SU-DHL-6 (cell line): Measurements from ENCODE around the gene TBK1.

Experiments used
- H2AFZ ChIP-seq: fragments of 200-600 bp; sonication (generic); 2 replicates; pipeline ENCODE4 v1.6.1; 2014; ENCODE audit warnings: low read depth, mild to moderate bottlenecking, moderate library complexity, mixed read lengths, antibody characterized with exemption, low read length; ENCODE audit not compliant: severe bottlenecking
- H3F3A ChIP-seq: fragments of 200-600 bp; shearing (Covaris generic); 2 replicates; pipeline ENCODE4 v1.6.0; 2016; ENCODE audit warnings: antibody characterized with exemption, mild to moderate bottlenecking; ENCODE audit not compliant: insufficient read depth
- H3K27ac ChIP-seq: fragments of 200-600 bp; sonication (generic); 2 replicates; pipeline ENCODE4 v1.5.1; 2016; ENCODE audit warnings: low read depth, mild to moderate bottlenecking, low read length, moderate library complexity, mixed read lengths
- H3K27me3 ChIP-seq: fragments of 200-600 bp; sonication (generic), shearing (Covaris generic); 2 replicates; pipeline ENCODE4 v1.6.0; 2014; ENCODE audit warnings: mild to moderate bottlenecking, low read length
- H3K36me3 ChIP-seq: fragments of 200-600 bp; sonication (generic); 2 replicates; pipeline ENCODE4 v1.6.1; 2014; ENCODE audit warnings: mild to moderate bottlenecking, low read length, mixed read lengths
- H3K4me2 ChIP-seq: fragments of 300-600, 200-600 bp; shearing (Covaris generic), sonication (generic); 2 replicates; pipeline ENCODE4 v1.6.0; 2014; ENCODE audit warnings: low read length, low read depth, mild to moderate bottlenecking; ENCODE audit not compliant: poor library complexity, severe bottlenecking
- H3K4me3 ChIP-seq: fragments of 200-600 bp; sonication (generic); 2 replicates; pipeline ENCODE4 v1.5.1; 2014; ENCODE audit warnings: antibody characterized with exemption, low read length, mild to moderate bottlenecking, mixed read lengths; ENCODE audit not compliant: insufficient read depth, poor library complexity, severe bottlenecking
- H3K79me2 ChIP-seq: fragments of 200-600 bp; sonication (generic); 2 replicates; pipeline ENCODE4 v1.6.1; 2014; ENCODE audit warnings: mild to moderate bottlenecking, low read length, moderate library complexity; ENCODE audit not compliant: insufficient read depth
- H3K9ac ChIP-seq: fragments of 200-600 bp; sonication (generic); 2 replicates; pipeline ENCODE4 v1.7.0; 2014; ENCODE audit warnings: mild to moderate bottlenecking, low read length
- H3K9me2 ChIP-seq: fragments of 200-600 bp; sonication (generic); replicated peaks from 2 replicates; pipeline ENCODE4 v1.6.1; 2014; ENCODE audit warnings: low read length; ENCODE audit not compliant: insufficient read depth
- H3K9me3 ChIP-seq: fragments of 200-600 bp; sonication (generic); 2 replicates; pipeline ENCODE4 v1.6.1; 2014; ENCODE audit warnings: low read length, mixed read lengths; ENCODE audit not compliant: insufficient read depth
- H4K20me1 ChIP-seq: fragments of 200-600 bp; sonication (generic); 2 replicates; pipeline ENCODE4 v1.6.1; 2014; ENCODE audit warnings: low read depth, mild to moderate bottlenecking, antibody characterized with exemption, low read length, moderate library complexity, mixed read lengths
- EZH2phosphoT487 ChIP-seq: fragments of 200-600 bp; sonication (generic), shearing (Covaris generic); conservative IDR thresholded peaks from 2 replicates; pipeline ENCODE4 v1.6.1; 2018; ENCODE audit warnings: mild to moderate bottlenecking, antibody characterized with exemption, low read length, moderate library complexity, mixed read lengths
- TF ChIP-seq, protein P1 (sequence below): fragments of 200-600 bp; sonication (generic); IDR thresholded peaks from one replicate; pipeline ENCODE4 v1.5.1; 2017; ENCODE audit warnings: antibody characterized with exemption, mild to moderate bottlenecking, low read length, moderate library complexity; ENCODE audit not compliant: insufficient read depth, poor library complexity, severe bottlenecking

The TBK1 gene

DNA sequence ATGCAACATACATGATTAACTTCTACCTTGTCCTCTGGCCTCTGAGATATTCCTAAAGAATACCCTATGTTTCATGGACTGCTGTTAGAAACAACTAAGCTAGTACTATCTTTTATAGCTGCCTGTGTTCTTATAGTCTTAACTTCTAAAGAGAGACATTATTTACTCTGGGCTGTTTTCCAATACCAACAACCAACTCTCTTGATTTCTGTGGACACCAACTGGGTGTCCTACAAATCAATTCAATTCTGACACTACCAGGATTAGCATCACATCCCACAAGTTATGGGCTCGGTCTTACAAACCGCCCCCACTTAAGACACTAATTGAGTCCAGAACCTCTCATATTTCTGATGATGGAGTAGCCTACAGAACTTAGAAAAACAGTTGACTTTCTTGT, 39.5 kb upstream of the TBK1 start:
- no peak overlapping the region for H2AFZ ChIP-seq
- no peaks in the 10 kb centered on the region for H3K27me3 ChIP-seq
- H3K36me3 ChIP-seq: peaks cover 67% of the 10 kb centered on the region
- no peak overlapping the region for H3K4me3 ChIP-seq
- no peak overlapping the region for H3K27ac ChIP-seq
- peaks cover 50% of the 10 kb centered on the region for H3K79me2 ChIP-seq
- 0 out of 2 replicates have a peak, but pooled peaks cover 3% of the 10 kb centered on the region for H4K20me1 ChIP-seq
- H3F3A ChIP-seq: no peaks in the 10 kb centered on the region
- TF ChIP-seq, protein P1, sequence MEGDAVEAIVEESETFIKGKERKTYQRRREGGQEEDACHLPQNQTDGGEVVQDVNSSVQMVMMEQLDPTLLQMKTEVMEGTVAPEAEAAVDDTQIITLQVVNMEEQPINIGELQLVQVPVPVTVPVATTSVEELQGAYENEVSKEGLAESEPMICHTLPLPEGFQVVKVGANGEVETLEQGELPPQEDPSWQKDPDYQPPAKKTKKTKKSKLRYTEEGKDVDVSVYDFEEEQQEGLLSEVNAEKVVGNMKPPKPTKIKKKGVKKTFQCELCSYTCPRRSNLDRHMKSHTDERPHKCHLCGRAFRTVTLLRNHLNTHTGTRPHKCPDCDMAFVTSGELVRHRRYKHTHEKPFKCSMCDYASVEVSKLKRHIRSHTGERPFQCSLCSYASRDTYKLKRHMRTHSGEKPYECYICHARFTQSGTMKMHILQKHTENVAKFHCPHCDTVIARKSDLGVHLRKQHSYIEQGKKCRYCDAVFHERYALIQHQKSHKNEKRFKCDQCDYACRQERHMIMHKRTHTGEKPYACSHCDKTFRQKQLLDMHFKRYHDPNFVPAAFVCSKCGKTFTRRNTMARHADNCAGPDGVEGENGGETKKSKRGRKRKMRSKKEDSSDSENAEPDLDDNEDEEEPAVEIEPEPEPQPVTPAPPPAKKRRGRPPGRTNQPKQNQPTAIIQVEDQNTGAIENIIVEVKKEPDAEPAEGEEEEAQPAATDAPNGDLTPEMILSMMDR: no peak
- no peak for TF ChIP-seq EZH2phosphoT487
- no peaks in the 10 kb centered on the region for H3K9me2 ChIP-seq
- no peak overlapping the region for H3K4me2 ChIP-seq
- H3K9ac ChIP-seq: no peak overlapping the region
- no peaks in the 10 kb centered on the region for H3K9me3 ChIP-seq

DNA sequence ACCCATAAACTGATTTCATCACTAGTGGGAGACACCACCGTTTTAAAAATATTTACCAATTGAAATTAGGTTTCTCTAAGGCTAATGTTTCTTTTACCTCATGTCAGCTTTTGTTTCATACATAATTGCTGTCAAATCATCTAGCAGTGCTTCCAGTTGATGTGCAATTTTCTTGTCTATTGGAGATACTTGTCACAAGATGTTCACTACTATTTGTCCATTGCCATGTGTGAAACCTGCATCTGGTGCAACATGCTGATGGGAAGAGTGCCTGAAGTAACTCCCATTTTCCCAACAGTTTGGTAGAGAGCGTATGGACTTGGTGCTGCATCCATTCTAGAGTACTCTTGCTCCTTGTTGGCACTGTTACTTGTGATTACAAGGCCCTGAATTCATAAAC, 38.0 kb upstream of the TBK1 start:
- Histone ChIP-seq H3K27ac (no peak overlapping the region), H3K79me2 (peaks cover 36% of the 10 kb centered on the region), H3K4me3 (no peak overlapping the region), H3K27me3 (no peaks in the 10 kb centered on the region), H2AFZ (no peak overlapping the region), H3K9me2 (no peaks in the 10 kb centered on the region), H3K9ac (no peak overlapping the region), H3F3A (no peaks in the 10 kb centered on the region), H3K9me3 (no peaks in the 10 kb centered on the region), H4K20me1 (0 out of 2 replicates have a peak, but pooled peaks cover 3% of the 10 kb centered on the region), H3K4me2 (no peak overlapping the region), H3K36me3 (peaks cover 80% of the 10 kb centered on the region)
- no peak for TF ChIP-seq EZH2phosphoT487
- TF ChIP-seq, protein P1: no peak

DNA sequence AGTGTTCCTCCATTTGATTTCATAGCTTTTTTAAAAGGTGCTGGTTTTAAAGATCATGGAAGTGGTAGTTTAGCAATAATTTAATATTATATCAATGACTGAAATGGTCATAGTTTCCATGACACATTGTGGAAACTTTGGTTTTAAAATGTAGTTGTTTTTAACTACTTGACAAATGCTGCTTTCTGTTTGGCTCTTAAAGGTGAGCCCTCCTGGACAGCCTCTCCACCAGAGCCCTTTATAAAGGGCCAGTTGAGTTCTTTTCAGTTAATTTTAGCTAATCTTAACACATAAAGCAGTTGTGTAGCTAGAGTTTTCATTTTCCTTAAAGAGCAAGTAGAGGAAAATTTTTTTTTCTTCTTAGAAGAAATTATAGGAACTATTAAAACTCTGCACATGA, 33.7 kb upstream of the TBK1 start:
- Histone ChIP-seq H3K79me2 (peaks cover 6% of the 10 kb centered on the region), H3K9me3 (no peaks in the 10 kb centered on the region), H3K4me3 (no peak overlapping the region), H3K9ac (no peak overlapping the region), H3K27ac (no peak overlapping the region), H2AFZ (no peak overlapping the region), H3F3A (no peaks in the 10 kb centered on the region), H3K36me3 (peaks cover 84% of the 10 kb centered on the region), H4K20me1 (no peaks in the 10 kb centered on the region), H3K9me2 (no peaks in the 10 kb centered on the region), H3K27me3 (no peaks in the 10 kb centered on the region), H3K4me2 (no peak overlapping the region)
- no peak for TF ChIP-seq EZH2phosphoT487
- TF ChIP-seq, protein P1: no peak

DNA sequence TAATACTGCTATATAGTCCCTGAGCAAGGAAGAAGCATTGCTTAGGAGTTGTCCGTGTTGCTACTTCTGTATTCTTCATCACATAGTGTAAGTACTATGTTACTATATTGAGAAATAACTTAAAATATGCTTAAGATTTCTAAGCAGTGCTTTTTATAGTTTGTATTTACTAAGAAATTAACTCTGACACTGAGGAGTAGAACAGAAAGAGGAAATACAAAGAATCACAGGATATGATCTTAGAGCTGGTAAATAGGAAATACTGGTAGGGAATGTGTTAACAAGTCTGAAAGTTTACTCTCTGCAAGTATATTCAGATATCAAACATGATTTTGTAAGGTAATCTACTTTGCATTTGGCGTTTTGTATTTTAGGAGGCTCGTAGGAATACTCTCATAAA, 32.2 kb upstream of the TBK1 start:
- Histone ChIP-seq H3K27me3 (no peaks in the 10 kb centered on the region), H3K9ac (no peak overlapping the region), H3K4me2 (no peak overlapping the region), H3K79me2 (no peaks in the 10 kb centered on the region), H3F3A (no peaks in the 10 kb centered on the region), H3K9me3 (no peaks in the 10 kb centered on the region), H2AFZ (no peak overlapping the region), H4K20me1 (no peaks in the 10 kb centered on the region), H3K27ac (no peak overlapping the region), H3K36me3 (peaks cover 82% of the 10 kb centered on the region), H3K4me3 (no peak overlapping the region), H3K9me2 (no peaks in the 10 kb centered on the region)
- TF ChIP-seq EZH2phosphoT487: no peak
- TF ChIP-seq, protein P1: no peak
